NCI-H128 (cell line): Measurements from ENCODE around the gene WDR90.

Source experiments
- DNase-seq: peaks from one replicate; lab custom pipeline; 2025; ENCODE audit not compliant: unreplicated experiment; lab: John Stamatoyannopoulos, UW

Gene WDR90

DNA sequence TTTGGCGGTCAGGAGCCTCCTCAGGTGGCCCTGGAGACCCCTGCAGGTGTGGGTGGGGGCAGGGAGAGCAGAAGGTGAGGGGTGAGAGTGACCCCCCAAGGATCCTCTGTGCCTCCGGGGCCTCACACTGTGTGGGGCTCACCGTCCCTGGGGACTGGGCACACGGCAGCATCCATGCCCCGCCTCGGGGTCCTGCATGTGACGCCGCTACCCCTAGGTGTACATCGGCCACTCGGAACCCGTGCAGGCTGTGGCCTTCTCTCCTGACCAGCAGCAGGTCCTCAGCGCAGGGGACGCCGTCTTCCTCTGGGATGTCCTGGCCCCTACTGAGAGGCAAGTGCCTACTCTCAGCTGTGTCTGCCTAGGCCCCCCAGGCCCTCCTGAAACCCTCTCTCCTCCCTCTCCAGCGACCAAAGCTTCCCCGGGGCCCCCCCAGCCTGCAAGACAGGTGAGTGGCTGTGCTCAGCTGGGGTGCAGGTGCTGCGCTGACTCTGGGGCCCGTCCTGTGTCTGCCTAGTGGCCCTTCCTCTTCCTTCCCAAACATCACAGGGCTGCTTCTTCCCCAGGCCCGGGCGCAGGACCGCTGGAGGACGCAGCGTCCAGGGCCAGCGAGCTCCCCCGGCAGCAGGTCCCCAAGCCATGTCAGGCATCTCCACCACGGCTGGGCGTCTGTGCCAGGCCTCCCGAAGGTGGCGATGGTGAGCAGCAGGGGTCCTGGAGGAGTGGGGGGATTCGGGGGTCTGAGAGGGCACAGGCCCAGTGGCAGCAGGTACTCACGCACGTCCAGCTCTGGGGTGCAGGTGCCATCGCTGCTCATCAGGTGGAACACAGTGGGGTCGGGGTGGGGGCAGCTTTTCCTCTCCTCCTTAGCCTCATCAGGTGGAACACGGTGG lies 9.8 kb downstream of the WDR90 start:
- DNase-seq: no peak

DNA sequence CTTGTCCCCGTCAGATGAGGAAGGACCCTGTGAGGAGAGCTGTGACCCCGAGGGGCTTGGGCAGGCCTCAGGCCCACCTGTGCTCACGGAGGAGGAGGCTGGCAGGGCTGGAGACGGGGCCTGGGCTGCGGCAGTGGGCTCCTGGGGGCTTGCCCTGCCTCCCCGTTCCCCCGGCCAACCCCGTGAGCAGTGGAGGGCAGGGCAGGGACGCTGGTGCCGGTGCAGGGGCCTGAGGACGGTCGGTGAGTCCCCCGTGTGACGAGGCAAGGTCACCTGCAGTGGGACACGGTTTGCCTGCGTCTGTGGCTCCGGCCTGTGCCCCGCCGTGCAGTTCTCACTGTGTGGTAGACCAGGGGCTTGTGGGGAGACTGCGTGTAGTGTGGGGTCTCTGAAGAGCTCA lies 10.5 kb downstream of the WDR90 start:
- no peak for DNase-seq

DNA sequence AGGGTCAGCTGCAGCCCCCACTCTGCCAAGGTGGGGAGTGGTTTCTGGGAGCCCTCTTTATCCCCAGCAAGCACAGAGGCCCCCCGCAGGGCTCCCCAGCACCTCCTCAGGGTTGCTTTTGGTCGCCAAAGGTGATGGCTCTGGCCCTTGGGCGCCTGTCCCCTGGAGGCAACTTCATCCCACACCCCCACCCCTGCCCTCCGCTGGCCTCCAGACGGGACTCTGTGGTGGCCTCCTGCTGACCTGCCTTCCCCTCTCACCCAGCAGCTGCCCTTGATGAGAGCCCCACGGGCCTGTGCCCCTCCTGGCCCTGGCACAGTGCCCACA lies 10.9 kb downstream of the WDR90 start:
- DNase-seq: no peak

DNA sequence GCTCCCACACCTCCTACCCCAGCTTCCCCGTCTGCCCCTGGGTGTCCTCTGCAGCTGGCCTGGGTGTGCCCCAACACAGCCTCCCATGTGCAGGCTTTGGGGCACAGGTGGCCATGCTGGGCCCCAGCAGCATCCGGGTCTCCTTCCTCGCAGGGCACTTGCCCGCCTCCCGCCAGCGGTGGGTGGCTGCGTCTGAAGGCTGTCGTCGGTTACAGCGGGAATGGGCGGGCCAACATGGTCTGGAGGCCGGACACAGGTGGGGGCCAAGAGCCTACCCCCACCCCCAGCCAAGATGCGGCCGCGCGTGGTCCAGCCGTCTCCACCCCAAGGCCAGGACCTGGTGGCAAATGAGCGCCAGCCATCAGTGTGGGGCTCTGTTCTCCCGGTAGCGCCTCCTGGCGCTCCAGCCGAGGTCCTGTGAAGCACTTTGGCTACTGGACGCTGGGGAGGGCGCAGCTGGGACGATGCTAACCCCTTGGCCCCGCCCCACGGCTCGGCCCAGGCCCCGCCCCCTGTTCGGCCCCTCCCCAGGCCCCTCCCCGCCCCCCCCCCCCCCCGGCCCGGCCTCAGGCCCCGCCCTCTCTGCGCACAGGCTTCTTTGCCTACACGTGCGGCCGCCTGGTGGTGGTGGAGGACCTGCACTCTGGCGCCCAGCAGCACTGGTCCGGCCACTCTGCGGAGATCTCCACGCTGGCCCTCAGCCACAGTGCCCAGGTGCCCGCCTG lies 11.5 kb downstream of the WDR90 start:
- no peak for DNase-seq

DNA sequence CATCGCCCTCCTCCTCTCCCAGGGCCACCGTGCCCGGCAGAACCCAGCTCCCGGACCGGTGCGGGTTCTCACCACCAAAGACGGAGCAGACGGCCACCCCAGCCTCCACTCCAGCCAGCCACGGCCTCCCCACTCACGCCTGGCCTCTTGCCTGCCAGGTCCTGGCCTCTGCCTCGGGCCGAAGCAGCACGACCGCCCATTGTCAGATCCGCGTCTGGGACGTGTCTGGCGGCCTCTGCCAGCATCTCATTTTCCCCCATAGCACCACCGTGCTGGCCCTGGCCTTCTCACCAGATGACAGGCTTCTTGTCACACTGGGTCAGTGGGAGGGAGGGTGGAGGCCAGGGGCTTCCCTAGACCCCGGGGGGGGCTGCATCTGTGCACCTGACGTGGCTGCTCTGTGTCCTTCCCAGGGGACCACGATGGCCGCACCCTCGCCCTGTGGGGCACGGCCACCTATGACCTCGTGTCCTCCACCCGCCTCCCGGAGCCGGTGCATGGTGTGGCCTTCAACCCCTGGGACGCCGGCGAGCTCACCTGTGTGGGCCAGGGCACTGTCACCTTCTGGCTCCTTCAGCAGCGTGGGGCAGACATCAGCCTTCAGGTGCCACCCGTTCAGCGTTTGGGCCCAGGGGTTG lies 12.1 kb downstream of the WDR90 start:
- DNase-seq: no peak

DNA sequence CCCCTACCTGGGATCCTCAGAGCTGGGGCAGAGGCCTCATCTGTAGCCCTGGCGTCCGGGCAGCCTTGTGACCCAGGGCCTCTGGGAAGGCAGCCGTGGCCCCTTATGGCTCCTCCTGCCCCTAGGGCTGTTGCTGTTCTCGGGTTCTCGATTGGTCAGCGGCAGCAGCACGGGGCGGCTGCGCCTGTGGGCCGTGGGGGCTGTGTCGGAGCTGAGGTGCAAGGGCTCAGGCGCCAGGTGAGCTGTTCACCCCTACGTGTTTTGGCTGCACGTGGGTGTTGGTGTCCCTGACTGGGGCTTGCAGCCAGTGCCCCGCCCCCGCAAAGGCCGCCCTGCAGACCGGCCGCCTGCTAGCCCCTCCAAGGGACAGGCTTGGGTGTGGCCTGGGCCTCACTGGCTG lies 12.9 kb downstream of the WDR90 start:
- no peak for DNase-seq

DNA sequence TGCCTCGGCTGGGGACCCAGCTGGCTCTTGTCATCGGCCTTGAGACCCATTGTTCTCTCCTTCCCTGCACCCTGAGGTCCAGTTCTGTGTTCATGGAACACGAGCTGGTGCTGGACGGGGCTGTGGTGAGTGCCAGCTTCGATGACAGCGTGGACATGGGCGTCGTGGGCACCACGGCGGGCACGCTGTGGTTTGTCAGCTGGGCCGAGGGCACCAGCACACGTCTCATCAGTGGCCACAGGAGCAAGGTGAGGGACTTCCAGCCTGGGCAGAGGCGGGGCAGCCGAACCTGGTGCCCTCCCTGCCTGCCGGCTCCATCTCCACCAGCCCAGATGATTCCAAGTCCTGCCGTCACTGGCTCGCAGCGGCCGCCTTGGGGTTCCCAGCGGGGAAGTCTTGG lies 13.4 kb downstream of the WDR90 start:
- DNase-seq: no peak

DNA sequence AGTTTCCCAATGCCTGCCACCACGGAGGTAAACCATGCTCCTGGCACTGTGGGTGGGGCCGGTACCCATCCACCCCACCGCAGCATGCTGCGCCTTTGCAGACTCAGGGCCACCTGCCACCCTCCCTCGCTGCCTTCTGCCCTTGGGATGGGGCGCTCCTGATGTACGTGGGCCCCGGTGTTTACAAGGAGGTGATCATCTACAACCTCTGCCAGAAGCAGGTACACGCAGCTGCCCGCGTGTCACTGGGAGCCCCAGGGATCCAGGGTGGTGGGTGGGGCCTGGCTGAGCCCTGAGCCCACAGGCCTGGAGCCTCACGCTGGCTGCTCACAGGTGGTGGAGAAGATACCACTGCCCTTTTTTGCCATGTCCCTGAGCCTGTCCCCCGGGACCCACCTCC lies 17.4 kb downstream of the WDR90 start:
- no peak for DNase-seq

DNA sequence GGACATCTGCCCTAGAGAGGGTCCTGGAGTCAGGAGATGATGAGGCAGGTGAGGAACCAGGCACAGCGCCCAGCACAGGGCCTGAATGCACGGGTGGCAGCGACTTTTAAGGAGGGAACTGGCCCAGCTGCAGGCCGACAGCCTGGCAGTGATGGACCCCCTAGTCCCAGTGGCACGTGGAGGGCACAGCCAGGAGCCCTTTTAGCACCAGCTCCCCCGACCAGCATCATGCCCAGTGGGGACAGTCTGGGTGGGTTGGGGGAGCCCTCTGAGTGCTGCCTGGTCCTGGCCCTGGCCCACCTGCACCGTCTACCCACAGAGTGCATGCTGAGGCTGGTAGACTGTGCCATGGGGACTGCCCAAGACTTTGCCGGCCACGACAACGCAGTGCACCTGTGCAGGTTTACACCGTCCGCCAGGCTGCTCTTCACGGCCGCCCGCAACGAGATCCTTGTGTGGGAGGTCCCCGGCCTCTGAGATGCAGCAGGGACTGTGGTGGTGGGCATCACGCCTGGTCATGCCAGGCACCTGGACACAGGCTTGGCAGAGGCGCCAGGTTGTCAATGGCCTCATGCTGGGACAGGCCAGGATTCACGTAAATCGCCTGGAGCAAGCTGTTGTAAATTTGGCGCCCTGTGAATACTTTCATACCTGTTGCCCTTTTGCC lies 18.1 kb downstream of the WDR90 start:
- no peak for DNase-seq

DNA sequence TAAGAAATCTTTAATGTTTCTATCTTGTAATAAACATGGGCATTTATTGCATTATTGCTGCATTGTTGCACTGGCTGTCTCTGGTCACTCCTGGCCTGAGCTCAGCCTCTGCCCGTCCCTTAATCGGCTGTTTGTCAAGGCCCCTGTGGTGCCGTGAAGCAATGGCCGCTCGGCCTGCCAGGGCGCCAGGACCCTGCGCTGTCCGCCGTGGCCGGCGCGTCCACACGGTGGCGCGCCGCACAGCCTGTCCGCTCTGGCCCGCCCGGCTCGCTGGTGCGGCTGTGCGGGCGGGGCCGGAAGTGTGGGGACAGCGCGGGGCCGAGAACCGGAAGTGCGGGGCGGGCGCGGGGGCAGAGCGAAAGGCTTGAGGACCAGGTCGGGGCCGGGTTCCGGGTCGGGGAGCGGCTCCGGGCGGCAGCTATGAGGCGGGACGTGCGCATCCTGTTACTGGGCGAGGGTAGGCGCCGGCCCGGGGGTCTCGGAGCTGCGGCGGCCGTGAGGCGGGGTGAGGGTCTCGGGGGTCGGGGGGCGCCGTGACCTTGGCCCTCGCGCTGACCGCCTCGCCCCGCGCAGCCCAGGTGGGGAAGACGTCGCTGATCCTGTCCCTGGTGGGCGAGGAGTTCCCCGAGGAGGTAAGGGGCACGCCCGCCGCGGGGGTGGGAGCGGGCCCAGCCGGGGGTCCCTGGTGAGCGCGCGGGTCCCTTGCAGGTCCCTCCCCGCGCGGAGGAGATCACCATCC lies 18.8 kb downstream of the WDR90 start, which contains the start of gene RHOT2:
RHOT2 (plus strand) TSS at position 353 of the 739 bp plus-strand sequence; CDS start at position 421, 68 bp downstream.
- peak; percentile 75 for DNase-seq

DNA sequence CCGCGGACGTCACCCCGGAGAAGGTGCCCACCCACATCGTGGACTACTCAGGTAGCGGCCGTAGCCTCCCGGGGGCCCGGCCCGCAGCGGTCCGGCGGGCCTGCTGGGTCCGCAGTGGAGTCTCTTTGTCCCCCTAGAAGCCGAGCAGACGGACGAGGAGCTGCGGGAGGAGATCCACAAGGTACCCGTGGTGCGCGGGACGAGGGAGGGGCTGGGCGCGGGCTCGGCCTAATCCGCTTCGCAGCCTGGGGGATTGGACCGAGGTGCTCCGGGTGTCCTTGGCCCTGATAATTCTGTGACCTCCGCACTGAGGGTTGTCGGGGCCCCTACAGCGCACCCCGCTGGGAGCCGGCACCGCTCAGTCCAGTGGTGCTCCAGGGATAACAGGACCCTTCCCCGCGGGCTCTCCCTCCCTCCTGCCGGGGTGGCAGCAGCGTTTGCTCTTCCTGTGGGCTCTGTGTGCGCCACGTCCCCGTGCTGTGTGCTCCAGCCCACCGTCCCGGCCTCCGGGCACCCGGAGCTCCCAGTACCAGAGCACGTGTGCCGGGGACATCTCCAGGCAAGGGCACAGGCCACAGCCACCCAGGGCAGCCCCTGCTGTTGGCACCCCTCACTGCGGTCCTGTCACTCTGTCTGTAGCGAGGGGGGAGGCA lies 19.5 kb downstream of the WDR90 start:
- no peak for DNase-seq

DNA sequence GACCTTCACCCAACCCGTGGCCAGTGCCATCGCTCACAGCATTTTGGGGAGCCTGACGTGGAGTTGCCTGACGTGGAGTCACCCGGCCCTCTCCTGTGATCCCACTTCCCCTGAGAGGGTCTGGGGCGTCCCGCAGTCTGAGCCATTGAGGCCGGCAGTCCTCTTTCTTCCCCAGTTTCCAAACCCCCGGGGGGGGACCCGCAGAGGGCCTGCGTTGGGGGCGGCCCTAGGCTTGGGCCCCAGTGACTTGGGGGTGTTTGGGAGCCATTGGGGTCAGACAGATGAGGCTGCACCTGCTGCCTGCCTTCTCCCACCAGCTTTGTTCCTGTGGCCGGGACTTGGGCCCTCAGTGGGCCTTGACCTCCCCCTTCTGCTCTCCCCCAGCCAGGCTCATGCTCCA lies 20.5 kb downstream of the WDR90 start:
- DNase-seq: no peak

DNA sequence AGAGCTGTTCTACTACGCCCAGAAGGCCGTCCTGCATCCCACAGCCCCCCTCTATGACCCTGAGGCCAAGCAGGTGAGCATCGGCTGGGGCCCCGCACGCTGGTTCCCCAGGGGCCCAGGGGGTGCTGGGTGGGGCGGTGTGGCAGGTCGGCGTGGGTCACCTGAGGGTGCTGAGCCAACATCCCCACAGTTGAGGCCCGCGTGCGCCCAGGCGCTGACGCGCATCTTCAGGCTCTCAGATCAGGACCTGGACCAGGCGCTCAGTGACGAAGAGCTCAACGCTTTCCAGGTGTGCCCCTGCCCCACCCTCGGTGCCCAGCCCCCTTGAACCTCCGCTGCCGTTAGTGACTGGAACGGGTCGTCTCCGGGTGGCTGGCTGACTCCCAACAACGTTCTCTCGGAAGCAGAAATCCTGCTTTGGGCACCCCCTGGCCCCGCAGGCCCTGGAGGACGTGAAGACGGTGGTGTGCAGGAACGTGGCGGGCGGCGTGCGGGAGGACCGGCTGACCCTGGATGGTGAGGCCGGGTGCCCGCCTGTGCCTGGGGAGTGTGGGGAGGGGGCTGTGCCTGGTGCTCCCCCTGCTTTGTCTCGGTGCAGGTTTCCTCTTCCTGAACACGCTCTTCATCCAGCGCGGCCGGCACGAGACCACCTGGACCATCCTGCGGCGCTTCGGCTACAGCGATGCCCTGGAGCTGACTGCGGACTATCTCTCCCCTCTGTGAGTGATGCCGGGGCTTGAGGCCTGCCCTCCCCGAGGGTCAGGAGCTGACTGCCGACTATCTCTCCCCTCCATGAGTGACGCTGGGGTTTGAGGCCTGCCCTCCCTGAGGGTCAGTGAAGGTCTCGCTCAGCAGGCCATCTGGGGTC lies 21.6 kb downstream of the WDR90 start:
- DNase-seq: no peak

DNA sequence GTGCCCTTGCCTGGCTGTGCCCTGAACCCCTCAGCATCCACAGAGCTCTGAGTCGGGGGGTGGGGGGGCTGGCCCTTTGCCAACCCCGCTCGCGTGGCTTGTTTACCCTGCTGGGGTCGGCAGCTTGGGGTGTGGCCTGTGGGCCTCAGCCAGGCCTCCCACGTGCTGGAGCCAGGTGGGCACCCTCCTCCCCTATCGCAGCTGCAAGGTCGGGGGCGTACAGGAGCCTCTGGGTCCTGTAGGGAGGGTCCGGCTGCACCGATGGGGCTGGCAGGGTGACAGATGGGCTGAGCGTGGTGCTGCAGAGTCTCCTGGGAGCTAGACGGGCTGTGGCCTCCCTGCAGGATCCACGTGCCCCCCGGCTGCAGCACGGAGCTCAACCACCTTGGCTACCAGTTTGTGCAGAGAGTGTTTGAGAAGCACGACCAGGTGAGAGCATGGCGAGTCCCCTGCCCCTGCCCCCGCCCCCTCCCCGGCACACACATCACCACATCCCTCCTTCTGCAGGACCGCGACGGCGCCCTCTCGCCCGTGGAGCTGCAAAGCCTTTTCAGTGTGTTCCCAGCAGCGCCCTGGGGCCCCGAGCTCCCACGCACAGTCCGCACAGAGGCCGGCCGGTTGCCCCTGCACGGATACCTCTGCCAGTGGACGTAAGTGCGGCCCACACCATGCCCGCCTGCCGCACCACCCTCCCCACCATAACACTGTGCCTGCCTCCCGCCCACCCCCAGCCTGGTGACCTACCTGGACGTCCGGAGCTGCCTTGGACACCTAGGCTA lies 22.4 kb downstream of the WDR90 start:
- no peak for DNase-seq

DNA sequence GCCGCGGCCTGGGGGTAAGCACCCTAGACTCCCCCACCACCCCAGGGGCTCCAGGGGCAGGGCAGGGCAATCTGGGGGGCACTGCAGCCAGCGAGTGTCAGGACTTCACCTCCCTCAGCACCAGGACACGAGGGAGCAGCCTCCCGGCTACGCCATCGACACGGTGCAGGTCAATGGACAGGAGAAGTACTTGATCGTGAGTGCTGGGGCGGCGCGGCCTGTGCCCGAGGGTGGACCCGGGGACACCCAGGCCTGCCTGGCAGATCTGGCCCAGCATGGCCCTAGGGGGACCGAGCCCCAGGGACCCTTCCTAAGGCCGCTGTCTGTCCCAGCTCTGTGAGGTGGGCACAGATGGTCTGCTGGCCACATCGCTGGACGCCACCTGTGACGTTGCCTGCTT lies 23.2 kb downstream of the WDR90 start:
- DNase-seq: no peak

DNA sequence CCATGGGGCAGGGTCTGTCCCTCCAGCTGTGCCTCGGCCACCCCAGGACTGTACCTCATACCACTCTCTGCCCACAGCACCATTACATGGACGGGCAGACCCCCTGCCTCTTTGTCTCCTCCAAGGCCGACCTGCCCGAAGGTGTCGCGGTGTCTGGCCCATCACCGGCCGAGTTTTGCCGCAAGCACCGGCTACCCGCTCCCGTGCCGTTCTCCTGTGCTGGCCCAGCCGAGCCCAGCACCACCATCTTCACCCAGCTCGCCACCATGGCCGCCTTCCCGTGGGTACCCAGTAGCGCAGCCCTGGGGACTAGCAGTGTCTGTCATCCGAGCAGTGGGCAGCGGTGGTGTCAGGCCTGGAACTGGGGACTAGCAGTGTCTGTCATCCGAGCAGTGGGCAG lies 23.7 kb downstream of the WDR90 start:
- no peak for DNase-seq

DNA sequence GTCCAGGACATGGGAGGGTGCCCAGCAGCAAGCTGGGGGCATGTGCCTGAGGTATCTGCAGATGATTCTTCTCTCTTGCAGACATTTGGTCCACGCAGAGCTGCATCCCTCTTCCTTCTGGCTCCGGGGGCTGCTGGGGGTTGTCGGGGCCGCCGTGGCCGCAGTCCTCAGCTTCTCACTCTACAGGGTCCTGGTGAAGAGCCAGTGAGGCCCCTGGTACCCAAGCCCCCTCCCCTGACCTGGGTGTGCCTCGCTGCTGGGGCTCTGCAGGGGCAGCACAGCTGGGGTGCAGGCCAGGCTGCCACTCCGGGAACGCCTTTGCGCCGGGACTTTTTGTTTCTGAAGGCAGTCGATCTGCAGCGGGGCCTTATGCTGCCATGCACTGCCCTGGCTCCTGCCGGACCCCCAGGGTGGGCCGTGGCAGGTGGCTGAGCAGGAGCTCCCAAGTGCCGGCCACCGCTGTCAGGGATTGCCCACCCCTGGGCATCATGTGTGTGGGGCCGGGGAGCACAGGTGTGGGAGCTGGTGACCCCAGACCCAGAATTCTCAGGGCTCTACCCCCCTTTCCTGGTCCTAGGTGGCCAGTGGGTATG lies 24.3 kb downstream of the WDR90 start:
- no peak for DNase-seq

DNA sequence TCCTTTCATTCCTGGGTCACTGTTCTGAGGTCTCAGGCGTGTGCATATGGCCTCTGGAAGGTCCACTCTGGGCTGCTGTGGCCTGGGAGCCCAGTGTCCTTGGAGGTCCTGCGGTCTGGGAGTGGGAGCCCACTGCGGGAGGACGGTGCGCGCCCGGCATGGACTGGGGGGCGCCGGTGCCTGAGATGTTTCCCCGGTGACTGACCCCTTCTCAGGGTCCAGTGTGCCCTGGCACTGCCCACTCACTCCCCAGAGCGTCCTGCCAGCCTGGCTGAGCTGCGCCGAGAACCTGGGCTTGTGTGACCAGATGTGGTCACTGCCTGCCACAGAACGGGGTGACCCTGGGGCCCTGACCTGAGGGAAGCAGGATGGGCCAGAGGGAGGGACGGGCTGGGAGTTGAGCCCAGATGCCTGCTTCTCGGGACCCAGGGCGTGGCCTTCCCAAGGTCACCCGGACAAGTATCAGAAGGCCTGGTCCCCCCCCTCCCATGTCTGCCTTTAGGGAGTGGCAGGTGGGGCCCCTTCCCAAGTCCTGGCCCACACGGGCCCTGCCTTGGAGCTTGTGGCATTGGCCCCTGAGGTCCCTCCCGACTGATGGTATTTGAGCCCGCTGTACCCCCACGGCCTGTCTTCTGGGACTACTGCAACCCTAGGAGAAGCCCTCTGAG lies 25.2 kb downstream of the WDR90 start:
- no peak for DNase-seq
